ENCODE results near the gene ZNF513. TPM values are rescaled to one million over a fixed set of nuclear protein-coding genes. Genes with fewer than 3 reads are reported as not detected.
"Not testable (repeated sequence)": the region's sequence is repeated elsewhere in the genome, so short reads cannot be mapped to it uniquely, and the experiment has no call there.

Gene ZNF513, protein sequence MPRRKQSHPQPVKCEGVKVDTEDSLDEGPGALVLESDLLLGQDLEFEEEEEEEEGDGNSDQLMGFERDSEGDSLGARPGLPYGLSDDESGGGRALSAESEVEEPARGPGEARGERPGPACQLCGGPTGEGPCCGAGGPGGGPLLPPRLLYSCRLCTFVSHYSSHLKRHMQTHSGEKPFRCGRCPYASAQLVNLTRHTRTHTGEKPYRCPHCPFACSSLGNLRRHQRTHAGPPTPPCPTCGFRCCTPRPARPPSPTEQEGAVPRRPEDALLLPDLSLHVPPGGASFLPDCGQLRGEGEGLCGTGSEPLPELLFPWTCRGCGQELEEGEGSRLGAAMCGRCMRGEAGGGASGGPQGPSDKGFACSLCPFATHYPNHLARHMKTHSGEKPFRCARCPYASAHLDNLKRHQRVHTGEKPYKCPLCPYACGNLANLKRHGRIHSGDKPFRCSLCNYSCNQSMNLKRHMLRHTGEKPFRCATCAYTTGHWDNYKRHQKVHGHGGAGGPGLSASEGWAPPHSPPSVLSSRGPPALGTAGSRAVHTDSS
- polyA plus RNA-seq (2012; ENCODE audit: insufficient read depth, insufficient read length) = 14.4 TPM

DNA sequence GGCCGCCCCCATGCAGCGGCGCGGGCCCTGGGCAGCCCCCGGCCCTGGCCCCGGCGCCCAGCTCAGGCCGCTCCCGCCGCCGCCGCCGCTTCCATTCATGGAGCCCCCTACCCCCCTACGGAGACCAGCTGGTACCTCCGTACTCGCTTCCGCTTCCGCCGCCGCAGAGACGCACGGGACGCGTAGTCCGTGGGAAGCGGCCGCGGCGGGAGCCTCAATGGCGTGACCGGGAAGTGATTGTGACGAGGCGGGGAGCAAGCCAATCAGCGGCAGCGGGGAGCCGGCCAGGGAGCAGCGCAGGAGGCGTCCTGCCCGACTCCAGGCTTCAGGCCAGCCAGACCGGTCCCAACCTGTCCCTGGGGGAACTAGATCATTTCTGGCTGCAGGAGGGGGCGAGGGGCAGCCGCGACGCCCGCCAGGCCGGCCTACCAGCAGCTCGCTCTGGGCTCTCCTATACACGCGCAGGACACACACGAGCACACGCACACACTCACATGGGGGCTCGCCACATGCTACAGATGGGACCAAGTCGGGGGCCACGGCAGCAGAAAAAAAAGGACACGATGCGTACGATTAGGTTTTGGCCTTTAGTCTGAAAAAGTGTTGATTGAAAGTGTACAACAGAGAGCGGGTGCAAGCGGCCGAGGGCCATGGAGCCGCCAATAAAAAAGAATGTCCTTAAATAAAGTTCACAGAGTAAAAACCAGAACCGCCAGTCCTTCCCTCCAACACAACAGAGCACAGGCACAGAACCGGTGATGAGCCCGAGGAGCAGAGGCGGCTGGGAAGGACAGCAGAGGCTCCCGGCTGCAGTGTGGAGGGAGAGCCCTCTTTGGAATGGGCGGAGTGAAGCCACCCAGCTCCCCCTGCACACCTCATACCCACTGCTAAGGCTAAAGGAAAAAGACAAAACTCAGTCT lies at the start of gene ZNF513:
Gene ZNF513, minus strand, starts transcription at position 109 of the 920 bp plus-strand sequence. CDS start 208 bp downstream, outside the sequence.
- H3K4me3 ChIP-seq (ENCODE audit: low read length) = peak within 1 kb of the TSS; percentile 84

DNA sequence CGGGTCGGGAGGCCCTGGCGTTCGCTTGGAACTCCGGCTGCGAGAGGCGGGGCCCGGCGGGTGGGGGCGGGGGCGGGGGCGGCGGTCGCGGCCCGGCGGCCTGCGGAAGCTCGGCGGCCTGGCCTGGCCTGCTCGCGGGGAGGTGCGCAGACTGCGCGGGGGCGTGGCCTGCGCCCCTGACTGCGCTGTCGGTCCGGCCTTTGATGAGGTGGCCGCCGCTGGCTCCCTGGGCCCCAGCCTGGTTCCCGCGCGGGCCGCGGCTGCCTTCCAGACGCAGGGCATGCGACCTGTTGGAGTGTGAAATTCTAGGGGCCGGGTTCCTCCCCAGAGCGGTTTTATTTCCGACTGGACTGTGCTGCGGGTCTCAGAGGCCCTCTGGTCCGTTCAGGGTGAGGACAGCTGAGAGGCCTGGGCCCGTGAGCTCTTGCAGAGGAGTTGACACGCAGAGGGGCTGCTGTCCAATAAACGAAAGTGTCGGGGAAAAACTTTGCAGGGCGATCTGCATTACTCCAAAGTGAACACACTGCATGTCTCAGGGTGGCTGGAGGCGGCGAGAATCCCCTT lies 48.5 kb upstream of the ZNF513 start:
- peak; percentile 32 for DNase-seq (ENCODE audit: low read depth, low spot score)
- peak overlapping the region; percentile 81 for H3K4me3 ChIP-seq (ENCODE audit: low read length)

More for the DNA sequence above, at the start of gene ZNF513:
- peak; percentile 84 for DNase-seq (ENCODE audit: low read depth, low spot score)

DNA sequence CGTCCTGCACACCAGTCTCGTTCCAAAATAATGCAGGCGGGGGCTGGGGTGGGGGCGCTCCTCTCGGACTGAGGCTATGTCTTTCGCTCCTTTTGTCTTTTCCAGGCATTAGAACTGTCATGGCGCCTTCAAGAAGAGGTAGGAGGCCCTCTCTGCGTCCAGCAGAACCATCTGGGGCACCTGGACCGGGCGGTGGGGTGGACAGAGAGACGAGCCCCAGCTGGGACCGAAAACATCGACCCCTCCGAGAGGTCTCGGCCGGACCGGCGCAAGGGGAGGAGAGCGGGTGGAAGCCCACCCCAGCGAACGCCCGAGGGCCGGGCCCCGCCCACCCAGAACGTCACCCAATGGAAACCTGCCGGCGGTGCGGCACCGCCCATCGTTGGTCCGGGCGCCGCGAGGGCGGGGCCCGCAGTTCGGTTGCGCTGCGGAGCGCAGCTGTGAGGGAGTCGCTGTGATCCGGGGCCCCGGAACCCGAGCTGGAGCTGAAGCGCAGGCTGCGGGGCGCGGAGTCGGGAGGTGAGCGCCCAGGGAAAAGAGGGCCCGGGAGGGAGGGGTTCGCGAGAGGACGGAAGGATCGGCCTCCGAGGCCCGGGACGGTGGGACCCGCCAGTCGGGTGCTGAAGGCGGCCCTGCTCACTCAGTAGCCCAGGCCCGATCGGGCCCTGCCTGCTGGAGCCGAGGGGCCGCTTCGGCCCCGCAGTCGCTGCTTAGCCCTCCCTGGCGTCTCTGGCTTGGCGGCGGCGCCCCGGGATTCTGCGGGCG lies 47.9 kb upstream of the ZNF513 start, which contains the start of gene NRBP1:
Gene NRBP1, plus strand, starts transcription at position 419 of the 765 bp plus-strand sequence. CDS start 4,643 bp downstream, outside the sequence.
- H3K4me3 ChIP-seq (ENCODE audit: low read length) = peak within 1 kb of the TSS; percentile 81
- DNase-seq (ENCODE audit: low read depth, low spot score) = peak; percentile 75

DNA sequence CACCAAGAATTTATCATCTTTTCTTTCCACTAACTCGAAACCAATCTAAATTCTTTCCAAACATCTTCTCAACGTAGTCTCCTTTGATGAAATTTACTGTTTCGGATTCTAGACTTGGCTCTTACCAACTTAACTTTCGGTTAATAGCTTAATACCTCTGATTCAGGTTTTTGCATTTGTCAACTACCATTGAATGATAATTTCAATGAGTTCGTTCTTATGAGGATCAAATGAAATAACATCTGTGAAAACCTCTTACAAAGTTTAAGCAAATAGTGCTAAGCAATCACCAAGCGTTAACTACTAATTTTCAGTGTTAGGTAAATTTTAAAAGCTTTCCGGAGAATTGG lies 47.3 kb upstream of the ZNF513 start:
- no peak for DNase-seq (ENCODE audit: low read depth, low spot score)

DNA sequence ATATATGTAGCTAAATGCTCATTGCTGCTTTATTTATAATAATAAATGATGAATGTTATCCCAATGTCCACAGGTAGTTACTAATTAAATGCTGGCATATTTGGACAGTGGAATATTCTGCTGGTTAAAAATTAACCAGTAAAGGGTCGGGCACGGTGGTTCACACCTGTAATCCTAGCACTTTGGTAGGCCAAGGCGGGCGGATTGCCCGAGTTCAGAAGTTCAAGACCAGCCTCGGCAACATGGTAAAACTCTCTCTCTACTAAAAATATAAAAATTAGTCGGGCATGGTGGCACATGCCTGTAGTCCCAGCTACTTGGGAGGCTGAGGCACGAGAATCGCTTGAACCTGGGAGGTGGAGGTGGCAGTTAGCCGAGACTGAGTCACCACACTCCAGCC lies 44.5 kb upstream of the ZNF513 start:
- DNase-seq (ENCODE audit: low read depth, low spot score); H3K4me3 ChIP-seq (ENCODE audit: low read length): not testable (repeated sequence)

More for the DNA sequence above, 47.3 kb upstream of the ZNF513 start:
- H3K4me3 ChIP-seq (ENCODE audit: low read length) = peak overlapping the region; percentile 81

DNA sequence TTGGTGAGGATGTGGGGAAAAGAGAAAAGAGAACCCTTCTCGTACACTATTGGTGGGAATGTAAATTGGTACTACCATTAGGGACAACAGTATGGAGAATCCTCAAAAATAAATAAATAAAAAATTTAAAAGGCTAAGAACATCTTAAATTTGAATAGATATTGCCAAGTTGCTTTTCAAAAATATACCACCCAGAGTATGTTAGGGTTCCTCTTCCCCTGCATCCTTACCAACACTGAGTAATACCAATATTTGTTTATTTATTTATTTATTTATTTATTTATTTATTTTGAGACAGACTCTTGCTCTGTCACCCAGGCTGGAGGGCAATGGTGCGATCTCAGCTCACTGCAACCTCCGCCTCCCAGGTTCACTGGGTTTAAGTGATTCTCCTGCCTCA lies 42.4 kb upstream of the ZNF513 start:
- no peak overlapping the region for H3K4me3 ChIP-seq (ENCODE audit: low read length)
- DNase-seq (ENCODE audit: low read depth, low spot score) = no peak

DNA sequence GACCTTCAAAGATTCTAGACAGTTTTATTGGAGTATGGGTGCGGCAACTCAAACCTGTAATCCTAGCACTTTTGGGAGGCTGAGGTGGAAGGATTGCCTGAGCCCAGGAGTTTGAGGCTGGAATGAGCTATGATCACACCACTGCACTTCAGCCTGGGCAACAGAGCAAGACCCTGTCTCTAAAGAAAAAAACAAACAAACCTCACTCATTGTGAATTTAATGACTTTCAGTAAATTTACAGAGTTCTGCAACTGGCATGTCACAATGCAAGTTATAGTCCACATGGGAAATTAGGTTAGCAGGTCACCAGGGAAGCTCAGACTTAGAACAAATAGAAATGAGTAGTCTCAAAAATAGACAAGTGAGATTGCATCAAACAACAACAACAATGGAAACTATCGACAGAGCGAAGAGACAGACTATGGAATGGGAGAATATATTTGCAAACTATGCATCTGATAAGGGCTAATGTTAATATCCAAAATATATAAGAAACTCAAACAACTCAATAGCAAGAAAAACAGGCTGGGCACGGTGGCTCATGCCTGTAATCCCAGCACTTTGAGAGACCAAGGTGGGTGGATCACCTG lies 41.2 kb upstream of the ZNF513 start:
- no peak for DNase-seq (ENCODE audit: low read depth, low spot score)
- H3K4me3 ChIP-seq (ENCODE audit: low read length) = no peak overlapping the region

DNA sequence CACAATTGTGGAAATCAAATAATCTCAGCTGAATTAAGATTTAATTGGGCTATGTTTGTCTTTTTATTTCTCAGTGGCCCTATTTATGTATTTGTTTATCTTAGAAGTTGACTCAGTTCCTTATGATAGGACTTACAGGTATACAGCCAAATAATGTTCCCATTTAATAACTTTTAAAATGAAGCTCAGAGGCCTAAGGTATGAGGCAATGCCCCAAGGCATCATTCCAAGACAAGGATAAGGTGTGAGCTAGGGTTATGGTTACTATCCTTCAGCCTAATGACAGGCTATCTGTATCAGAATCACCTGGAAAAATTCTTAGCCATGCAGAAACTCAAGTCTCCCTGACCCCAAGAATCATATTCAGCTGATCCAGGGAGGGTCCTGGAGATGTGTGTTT lies 40.5 kb upstream of the ZNF513 start:
- no peak for DNase-seq (ENCODE audit: low read depth, low spot score)
- H3K4me3 ChIP-seq (ENCODE audit: low read length) = no peak overlapping the region

DNA sequence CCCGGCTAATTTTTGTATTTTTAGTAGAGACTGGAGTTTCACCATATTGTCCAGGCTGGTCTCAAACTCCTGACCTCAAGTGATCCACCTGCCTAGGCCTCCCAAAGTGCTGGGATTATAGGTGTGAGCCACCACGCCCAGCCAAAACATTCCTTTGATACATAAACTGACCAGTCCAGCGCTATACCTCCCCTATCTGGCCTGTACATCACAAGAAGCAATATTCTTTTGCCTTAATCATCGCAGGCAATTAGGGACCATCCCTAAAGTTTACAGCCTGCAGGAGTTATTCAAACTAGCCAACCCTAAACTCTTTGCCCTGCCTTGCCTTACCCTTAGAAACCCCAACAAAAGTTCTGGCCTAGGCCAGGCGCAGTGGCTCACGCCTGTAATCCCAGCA lies 35.6 kb upstream of the ZNF513 start:
- no peak for DNase-seq (ENCODE audit: low read depth, low spot score)

DNA sequence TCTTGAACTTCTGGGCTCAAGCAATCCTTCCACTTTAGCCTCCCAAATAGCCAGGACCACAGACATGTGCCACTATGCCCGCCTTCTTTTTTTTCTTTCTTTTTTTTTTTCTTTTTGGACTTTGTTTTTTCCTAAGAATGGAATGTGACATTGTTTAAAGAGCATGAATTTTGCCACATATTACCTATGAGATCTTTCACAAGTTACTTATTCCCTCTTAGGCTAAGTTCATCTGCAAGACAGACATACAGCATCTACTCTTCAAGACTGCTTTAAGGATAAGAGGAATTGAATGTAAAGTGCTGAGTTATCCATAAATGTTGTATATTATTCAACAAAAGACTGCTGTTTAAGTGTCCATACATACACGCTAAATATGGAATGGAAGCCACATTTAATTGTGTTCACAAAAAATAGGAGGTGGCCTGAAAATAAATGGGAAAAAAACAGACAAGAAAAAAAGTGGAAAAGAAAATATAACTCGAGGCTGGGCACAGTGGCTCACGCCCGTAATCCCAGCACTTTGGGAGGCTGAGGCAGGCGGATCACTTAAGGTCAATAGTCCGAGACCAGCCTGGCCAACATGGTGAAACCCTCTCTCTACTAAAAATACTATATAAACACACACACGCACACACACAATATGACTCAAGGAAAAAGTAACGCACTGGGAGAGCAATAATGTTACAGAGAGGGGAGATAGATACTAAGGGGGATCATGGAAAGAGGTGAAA lies 32.1 kb upstream of the ZNF513 start:
- no peak for DNase-seq (ENCODE audit: low read depth, low spot score)
- H3K4me3 ChIP-seq (ENCODE audit: low read length) = no peak overlapping the region

More for the DNA sequence above, 35.6 kb upstream of the ZNF513 start:
- no peak overlapping the region for H3K4me3 ChIP-seq (ENCODE audit: low read length)

DNA sequence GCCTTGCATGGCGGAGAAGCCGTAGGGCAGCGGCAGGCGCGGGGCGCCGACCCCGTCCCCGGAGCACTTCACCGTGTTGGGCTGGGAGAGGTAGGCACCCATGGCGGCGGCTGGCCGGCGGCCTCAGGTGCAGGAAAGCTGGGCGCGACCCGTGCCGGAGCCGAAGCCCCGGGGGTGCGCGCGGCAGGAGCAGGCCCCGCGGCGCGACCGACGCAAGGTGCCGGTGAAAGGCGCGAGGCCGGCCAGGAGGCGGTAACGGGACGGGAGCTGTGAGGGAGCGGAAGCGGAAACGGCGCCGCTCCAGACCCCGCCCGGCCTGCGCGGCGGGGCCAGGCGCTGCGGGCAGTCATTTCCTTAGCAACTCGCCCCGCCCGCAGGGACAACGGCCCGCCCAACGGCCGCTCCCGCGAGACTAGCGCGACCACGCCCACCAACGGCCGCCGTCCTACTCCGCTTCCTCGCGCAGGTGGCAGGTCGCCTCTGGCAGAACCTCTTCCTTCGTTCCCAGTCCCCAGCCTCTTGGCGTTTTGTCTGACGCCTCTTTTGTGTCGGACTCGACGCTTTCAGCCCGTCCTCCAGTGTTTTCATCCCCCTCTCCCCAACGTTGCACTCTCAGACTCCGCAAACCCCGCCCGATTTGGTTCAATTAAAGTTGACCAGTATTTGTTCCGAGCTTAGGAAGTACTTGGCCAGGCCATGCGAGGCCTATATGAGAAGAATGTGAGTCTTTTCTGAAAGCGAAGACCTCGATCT lies 29.0 kb upstream of the ZNF513 start, which contains the start of gene PPM1G:
Gene PPM1G, minus strand, starts transcription at position 271 of the 753 bp plus-strand sequence. Its CDS starts 169 bp downstream, at position 102.
- H3K4me3 ChIP-seq (ENCODE audit: low read length) = peak within 1 kb of the TSS; percentile 89
- DNase-seq (ENCODE audit: low read depth, low spot score) = peak; percentile 91

DNA sequence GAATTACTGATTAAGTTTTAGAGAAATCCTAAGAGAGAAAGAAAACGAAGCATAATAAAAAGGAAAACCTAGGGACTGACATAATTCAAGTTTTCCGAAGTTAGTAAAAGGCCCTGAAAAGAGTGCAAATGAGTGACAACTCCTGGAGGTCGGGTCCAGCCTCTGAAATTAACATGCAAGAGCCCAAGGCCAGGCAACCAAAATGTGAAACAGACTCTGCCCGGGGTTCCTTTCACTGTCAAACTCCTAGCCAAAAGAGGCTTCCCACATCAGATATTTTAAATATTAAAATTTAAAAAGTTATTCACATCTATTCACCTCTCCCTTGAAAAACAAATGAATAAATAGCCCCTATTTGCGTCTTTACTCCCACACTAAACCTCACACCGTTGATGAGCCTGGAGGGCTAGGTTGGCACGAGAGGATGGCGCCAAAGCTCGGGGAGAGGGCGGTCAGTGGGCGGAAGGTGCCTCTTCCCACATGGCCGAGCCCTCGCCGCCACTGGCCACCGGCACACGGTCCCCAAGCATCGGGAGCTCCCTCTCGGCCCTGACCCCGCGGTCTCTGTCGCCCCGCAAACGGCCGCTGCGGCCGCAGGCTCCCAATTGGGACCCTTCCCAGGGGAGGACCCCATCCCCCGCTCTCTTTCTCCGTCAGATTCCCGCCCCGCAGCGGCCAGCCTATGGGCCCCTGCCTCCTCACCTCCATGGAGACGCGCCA lies 28.2 kb upstream of the ZNF513 start:
- no peak for DNase-seq (ENCODE audit: low read depth, low spot score)
- peak overlapping the region; percentile 89 for H3K4me3 ChIP-seq (ENCODE audit: low read length)

DNA sequence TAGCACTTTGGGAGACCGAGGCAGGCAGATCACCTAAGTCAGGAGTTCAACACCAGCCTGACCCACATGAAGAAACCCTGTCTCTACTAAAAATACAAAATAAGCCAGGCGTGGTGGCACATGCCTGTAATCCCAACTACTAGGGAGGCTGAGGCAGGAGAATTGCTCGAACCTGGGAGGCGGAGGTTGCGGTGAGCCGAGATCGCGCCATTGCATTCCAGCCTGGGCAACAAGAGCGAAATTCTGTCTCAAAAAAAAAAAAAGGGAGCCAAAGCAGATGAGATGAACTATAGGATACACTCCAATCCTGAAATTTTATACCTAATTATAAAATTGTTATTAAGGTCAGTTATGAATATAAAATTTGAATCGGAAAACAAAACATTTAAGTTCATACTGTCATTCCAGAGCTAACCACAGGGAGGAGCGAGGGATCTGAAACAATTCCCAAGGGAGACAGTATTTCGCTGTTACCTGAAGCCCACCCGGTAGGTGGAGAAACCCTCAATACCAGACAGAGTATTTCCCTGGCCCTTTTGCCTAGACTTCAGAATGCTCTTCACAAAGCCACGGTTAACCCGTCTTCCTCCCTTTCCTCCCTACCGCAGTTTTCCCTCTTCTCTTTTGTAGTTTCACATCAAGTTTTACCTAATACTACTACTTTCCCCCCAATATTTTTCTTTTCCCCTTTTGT lies 27.4 kb upstream of the ZNF513 start:
- peak overlapping the region; percentile 89 for H3K4me3 ChIP-seq (ENCODE audit: low read length)
- no peak for DNase-seq (ENCODE audit: low read depth, low spot score)

DNA sequence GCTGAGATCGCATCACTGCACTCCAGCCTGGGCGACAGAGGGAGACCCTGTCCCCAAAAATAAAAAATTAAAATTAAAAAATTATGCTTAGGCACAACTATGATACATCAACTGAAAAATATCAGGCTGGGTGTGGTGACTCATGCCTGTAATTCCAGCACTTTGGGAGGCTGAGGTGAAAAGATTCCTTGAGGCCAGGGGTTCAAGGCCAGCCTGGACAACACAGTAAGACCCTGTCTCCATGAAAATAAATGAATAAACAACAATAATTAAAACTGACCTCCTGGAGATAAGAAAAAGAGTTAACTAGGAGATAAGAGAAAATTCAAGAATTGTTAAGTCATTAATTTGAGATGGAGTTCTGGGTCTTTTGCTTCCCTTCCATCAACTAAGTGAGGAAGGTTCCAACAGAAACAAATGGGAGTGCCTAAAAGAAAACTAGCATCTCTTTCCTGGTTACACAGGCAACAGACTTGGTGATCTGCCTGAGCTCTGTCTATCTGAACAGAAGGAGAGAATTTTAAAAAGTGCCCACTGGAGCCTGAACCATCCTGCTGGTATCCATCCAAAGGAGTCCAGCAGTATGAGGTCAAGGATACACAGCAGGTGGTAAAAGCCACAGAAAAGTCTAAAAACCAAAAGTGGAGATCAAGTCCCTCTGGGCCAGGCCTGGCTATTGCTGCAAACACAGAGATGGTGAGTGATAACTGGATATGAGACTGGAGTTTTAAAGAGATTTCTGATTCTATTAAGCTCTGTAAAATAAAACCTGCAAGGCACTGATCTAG lies 20.0 kb upstream of the ZNF513 start:
- DNase-seq (ENCODE audit: low read depth, low spot score) = no peak
- H3K4me3 ChIP-seq (ENCODE audit: low read length) = no peak overlapping the region

DNA sequence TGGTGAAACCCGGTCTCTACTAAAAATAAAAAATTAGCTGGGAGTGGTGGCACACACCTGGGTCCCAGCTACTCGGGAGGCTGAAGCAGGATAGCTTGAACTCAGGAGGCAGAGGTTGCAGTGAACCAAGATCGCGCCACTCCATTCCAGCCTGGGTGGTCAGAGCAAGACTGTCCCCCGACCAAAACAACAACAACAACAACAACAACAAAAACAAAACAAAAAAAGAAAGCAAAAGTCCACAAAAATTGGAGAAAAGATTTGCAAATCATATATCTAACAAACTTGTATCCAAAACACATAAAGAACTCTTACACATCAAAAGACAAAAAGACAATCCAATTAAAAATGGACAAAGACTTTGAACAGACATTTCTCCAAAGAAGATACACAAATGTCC lies 18.4 kb upstream of the ZNF513 start:
- no peak overlapping the region for H3K4me3 ChIP-seq (ENCODE audit: low read length)
- no peak for DNase-seq (ENCODE audit: low read depth, low spot score)

All from Jurkat, Clone E6-1 (cell line).